Astrocyte of the hippocampus (primary cell): ENCODE results near the gene GLB1L3.

Experiments
- DNase-seq: peaks from one replicate; pipeline ENCODE4 v3.0.0; 2011; ENCODE audit warnings: low read depth, low spot score

Gene GLB1L3

GRCh38 chr11:134275534-134276395 is at the start of gene GLB1L3:
Gene GLB1L3, plus strand, starts transcription at chr11:134276379. Its CDS starts 362 bp downstream, at chr11:134276741.
- DNase-seq: peak; percentile 54

GRCh38 chr11:134226806-134227325 is 49.3 kb upstream of the GLB1L3 start:
- no peak for DNase-seq

- DNase-seq: peak; percentile 49
Measured at GRCh38 chr11:134228625-134229024, 47.6 kb upstream of the GLB1L3 start.

GRCh38 chr11:134229126-134229790 is 46.9 kb upstream of the GLB1L3 start:
- peak; percentile 5 for DNase-seq

- no peak for DNase-seq
Measured at GRCh38 chr11:134230339-134230738, 45.8 kb upstream of the GLB1L3 start.

GRCh38 chr11:134231958-134232659 is 44.1 kb upstream of the GLB1L3 start:
- DNase-seq: no peak

GRCh38 chr11:134233729-134234179 is 42.4 kb upstream of the GLB1L3 start:
- no peak for DNase-seq

- DNase-seq: no peak
Measured at GRCh38 chr11:134235399-134235798, 40.8 kb upstream of the GLB1L3 start.

GRCh38 chr11:134236834-134237556 is 39.2 kb upstream of the GLB1L3 start:
- no peak for DNase-seq

- DNase-seq: no peak
Measured at GRCh38 chr11:134237557-134237922, 38.6 kb upstream of the GLB1L3 start.

GRCh38 chr11:134238956-134239355 is 37.2 kb upstream of the GLB1L3 start:
- no peak for DNase-seq

- no peak for DNase-seq
Measured at GRCh38 chr11:134240592-134240991, 35.6 kb upstream of the GLB1L3 start.

- DNase-seq: no peak
Measured at GRCh38 chr11:134242376-134242775, 33.8 kb upstream of the GLB1L3 start.

GRCh38 chr11:134243913-134244312 is 32.3 kb upstream of the GLB1L3 start:
- no peak for DNase-seq

- DNase-seq: peak; percentile 48
Measured at GRCh38 chr11:134244593-134244992, 31.6 kb upstream of the GLB1L3 start.

- no peak for DNase-seq
Measured at GRCh38 chr11:134245434-134245833, 30.7 kb upstream of the GLB1L3 start.

- DNase-seq: no peak
Measured at GRCh38 chr11:134246100-134246499, 30.1 kb upstream of the GLB1L3 start.

- no peak for DNase-seq
Measured at GRCh38 chr11:134246678-134247077, 29.5 kb upstream of the GLB1L3 start.

GRCh38 chr11:134248910-134249480 is 27.2 kb upstream of the GLB1L3 start:
- DNase-seq: no peak

- no peak for DNase-seq
Measured at GRCh38 chr11:134250246-134250645, 25.9 kb upstream of the GLB1L3 start.

GRCh38 chr11:134250675-134251074 is 25.5 kb upstream of the GLB1L3 start:
- DNase-seq: no peak
